Panc1 (cell line): ENCODE data around the gene INAFM2.

ENCODE experiments used
- POLR2AphosphoS5 ChIP-seq: IDR thresholded peaks from 2 replicates; pipeline ENCODE4 v1.6.1; 2012; ENCODE audit warnings: mild to moderate bottlenecking, low read depth, low read length, moderate library complexity
- TF ChIP-seq, protein P1 (sequence below): fragments of 450-650 bp; IDR thresholded peaks from 2 replicates; pipeline ENCODE4 v1.5.1; 2017; ENCODE audit warnings: mild to moderate bottlenecking
- TF ChIP-seq, protein P2 (sequence below), 2 experiments: IDR thresholded peaks; 2 replicates each; pipeline ENCODE4 v1.6.1; 2011 to 2012; ENCODE audit warnings: low read depth in 2 of 2, control low read depth in 1 of 2, low read length in 1 of 2, mild to moderate bottlenecking in 1 of 2, moderate library complexity in 1 of 2; ENCODE audit not compliant: insufficient read depth in 1 of 2

DNA sequence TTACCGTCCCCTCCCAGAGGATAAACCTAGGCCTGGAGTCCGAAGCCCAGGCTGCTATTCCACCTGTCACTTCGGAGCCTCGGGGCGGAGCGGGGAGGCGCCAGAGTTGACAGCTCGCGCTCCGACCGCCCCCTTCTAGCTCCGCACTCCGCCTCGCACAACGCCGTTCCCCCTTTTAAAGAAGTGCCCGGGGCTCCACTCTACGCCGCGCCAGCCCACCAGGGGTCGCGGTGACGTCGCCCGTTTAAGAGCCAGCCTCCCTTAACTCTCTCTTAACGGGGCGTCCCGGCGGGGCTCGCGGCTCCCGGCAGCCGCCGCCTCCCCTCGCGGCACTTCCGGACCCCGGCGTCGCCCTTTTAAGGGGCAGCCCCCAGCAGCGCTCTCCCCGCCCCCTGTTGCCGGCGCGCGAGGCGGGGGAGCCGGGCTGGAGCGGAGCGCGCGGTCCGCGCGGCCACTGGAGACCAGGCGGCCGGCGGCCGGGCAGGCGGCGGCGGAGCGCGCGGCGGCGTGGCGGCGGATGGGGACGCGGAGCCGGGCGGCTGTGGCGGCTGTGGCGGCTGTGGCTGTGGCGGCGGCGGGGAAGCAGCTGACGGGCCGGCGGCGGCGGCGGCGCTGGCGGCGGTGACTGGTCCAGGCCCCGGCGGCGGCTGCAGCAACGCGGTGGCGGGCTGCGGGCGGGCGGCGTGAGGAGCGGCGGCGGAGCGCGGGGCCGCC, at the start of gene INAFM2:
- TF ChIP-seq, protein P1, sequence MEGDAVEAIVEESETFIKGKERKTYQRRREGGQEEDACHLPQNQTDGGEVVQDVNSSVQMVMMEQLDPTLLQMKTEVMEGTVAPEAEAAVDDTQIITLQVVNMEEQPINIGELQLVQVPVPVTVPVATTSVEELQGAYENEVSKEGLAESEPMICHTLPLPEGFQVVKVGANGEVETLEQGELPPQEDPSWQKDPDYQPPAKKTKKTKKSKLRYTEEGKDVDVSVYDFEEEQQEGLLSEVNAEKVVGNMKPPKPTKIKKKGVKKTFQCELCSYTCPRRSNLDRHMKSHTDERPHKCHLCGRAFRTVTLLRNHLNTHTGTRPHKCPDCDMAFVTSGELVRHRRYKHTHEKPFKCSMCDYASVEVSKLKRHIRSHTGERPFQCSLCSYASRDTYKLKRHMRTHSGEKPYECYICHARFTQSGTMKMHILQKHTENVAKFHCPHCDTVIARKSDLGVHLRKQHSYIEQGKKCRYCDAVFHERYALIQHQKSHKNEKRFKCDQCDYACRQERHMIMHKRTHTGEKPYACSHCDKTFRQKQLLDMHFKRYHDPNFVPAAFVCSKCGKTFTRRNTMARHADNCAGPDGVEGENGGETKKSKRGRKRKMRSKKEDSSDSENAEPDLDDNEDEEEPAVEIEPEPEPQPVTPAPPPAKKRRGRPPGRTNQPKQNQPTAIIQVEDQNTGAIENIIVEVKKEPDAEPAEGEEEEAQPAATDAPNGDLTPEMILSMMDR = peak; percentile 51; the same call in 1 of the 2 replicates
- TF ChIP-seq POLR2AphosphoS5 = no peak
- TF ChIP-seq, protein P2, sequence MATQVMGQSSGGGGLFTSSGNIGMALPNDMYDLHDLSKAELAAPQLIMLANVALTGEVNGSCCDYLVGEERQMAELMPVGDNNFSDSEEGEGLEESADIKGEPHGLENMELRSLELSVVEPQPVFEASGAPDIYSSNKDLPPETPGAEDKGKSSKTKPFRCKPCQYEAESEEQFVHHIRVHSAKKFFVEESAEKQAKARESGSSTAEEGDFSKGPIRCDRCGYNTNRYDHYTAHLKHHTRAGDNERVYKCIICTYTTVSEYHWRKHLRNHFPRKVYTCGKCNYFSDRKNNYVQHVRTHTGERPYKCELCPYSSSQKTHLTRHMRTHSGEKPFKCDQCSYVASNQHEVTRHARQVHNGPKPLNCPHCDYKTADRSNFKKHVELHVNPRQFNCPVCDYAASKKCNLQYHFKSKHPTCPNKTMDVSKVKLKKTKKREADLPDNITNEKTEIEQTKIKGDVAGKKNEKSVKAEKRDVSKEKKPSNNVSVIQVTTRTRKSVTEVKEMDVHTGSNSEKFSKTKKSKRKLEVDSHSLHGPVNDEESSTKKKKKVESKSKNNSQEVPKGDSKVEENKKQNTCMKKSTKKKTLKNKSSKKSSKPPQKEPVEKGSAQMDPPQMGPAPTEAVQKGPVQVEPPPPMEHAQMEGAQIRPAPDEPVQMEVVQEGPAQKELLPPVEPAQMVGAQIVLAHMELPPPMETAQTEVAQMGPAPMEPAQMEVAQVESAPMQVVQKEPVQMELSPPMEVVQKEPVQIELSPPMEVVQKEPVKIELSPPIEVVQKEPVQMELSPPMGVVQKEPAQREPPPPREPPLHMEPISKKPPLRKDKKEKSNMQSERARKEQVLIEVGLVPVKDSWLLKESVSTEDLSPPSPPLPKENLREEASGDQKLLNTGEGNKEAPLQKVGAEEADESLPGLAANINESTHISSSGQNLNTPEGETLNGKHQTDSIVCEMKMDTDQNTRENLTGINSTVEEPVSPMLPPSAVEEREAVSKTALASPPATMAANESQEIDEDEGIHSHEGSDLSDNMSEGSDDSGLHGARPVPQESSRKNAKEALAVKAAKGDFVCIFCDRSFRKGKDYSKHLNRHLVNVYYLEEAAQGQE (IDR thresholded peaks at IDR 0.05; ENCODE audit: insufficient read depth in 1 of 2, low read depth in 2 of 2, low read length in 1 of 2) = no peak
